Measurements from ENCODE around the gene TRAPPC10. TPM values are rescaled to one million over a fixed set of nuclear protein-coding genes. Genes with fewer than 3 reads are reported as not detected.

The TRAPPC10 gene
- total RNA-seq, 5 donors from 2014 or later (not counting 1 experiment from before 2014, with no cell fraction given): 82.5 to 144 (median 92.2) TPM

DNA sequence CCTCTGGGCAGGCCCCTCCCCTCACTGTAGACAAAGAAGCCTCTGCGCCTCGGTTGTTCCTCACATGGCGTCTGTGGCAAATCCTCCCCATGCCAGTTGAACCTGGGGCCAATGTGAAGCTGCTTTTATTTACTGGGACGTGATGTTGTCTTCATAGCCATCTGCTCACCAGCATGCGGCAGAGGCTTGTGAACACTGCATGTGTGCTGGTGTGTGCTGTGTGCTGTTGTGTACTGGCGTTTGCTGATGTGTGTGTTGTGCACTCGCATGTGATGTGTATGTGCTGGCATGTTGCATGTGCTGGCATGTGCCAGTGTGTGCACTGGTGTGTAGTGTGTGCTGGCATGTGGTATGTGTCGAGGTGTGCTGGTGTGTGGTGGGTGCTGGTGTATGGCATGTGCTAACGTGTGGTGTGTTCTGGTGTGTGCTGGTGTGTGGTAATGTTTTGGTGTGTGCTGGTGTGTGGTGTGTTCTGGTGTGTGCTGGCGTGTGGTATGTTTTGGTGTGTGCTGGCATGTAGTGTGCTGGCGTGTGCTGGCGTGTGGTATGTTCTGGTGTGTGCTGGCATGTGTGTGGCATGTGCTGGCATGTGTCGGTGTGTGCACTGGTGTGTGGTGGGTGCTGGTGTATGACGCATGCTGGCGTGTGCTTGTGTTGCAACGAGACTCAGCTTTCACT is 37.2 kb upstream of the TRAPPC10 start:
- no peaks in the 10 kb centered on the region for H3K27me3 Mint-ChIP-seq
- peaks cover 17% of the 10 kb centered on the region for H3K36me3 Mint-ChIP-seq
- H3K9me3 Mint-ChIP-seq: no peaks in the 10 kb centered on the region
- CTCF ChIA-PET: interaction anchor here (0.6 to 2.4 kb wide), 3 partner anchors 93 to 164 kb away, joined by 4 to 9 read pairs (median 8); no protein-coding TSS in a partner anchor
- no peak overlapping the region for H3K4me3 Mint-ChIP-seq
- POLR2A ChIA-PET: interaction anchor here in 1 of 2 donors (0.5 to 0.7 kb wide), 2 partner anchors 48 to 1503 kb away, joined by 3 to 6 read pairs; no protein-coding TSS in a partner anchor
- peaks cover 11 to 17% (median 13%) of the 10 kb centered on the region in 3 donors for H3K4me1 Mint-ChIP-seq
- Histone ChIP-seq H3K4me1 (ENCODE audit: control insufficient read depth in 1 of 2, extremely low read depth in 1 of 2, insufficient read depth in 2 of 2, low read length in 2 of 2) (peaks cover 0 to 7% of the 10 kb centered on the region in 2 experiments), H3K36me3 (ENCODE audit: control insufficient read depth in 2 of 2, extremely low read depth in 1 of 2, insufficient read depth in 1 of 2, low read length in 1 of 2) (peaks cover 9 to 31% of the 10 kb centered on the region in 2 donors), H3K4me3 (ENCODE audit: control insufficient read depth in 1 of 2, extremely low read depth in 1 of 2, low read length in 1 of 2) (no peak overlapping the region), H3K9me3 (no peaks in the 10 kb centered on the region), H3K27ac (ENCODE audit: low read length) (no peak overlapping the region), H3K27me3 (replicated peaks in 1 of 2; ENCODE audit: control insufficient read depth in 2 of 2, extremely low read depth in 1 of 2, insufficient read depth in 2 of 2, low read length in 1 of 2) (no peaks in the 10 kb centered on the region)
- peak in 1 of 35 experiments; percentile 11 for DNase-seq
- peak in 3 of 4 experiments; percentile 13 to 38 (median 21) for ATAC-seq (replicated peaks in 1 of 4)
- 90% methylated on average over 12 of the region's 16 CpGs for WGBS (ENCODE audit: insufficient coverage)
- no peak overlapping the region for H3K27ac Mint-ChIP-seq

DNA sequence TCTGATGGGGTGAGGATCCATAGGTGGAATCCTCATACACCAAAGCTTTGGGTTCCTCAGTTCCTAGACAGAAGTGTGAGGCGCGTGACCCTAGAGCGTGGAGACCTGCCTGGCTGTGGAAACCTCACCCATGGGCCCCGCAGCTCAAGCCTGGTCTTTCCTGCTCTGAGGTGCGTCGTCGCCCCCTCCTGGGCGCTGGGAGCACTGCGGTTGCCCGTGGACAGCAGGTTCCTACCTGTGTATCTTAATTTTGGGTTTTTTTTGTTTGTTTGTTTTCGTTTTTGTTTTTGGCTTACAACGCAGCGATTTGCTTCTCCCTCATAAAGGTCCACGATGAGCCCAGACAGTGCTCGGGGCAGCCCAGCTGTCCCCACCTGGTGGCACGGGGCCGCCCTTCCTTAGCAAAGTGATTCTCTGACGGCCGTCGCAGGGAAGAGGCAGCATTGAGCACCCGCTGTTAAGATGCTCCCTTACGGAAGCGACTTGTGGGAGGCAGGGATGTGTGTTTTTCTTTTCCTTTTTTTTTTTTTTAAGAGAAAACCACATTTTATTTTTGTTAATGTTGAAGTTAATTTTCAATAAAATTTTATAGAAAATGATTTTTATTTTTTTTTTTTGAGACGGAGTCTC is 36.5 kb upstream of the TRAPPC10 start:
- H3K4me1 ChIP-seq (ENCODE audit: control insufficient read depth in 1 of 2, extremely low read depth in 1 of 2, insufficient read depth in 2 of 2, low read length in 2 of 2): peaks cover 0 to 7% of the 10 kb centered on the region in 2 experiments
- DNase-seq (peak; percentile 61 to 88 (median 77)), ATAC-seq (replicated peaks in 1 of 4) (peak; percentile 92 to 93 (median 92))
- H3K27ac ChIP-seq (ENCODE audit: low read length): no peak overlapping the region
- H3K36me3 Mint-ChIP-seq: peaks cover 15% of the 10 kb centered on the region
- H3K9me3 ChIP-seq: no peaks in the 10 kb centered on the region
- no peak overlapping the region for H3K4me3 Mint-ChIP-seq
- H3K27ac Mint-ChIP-seq: no peak overlapping the region
- CTCF ChIA-PET: interaction anchor here (0.6 to 2.4 kb wide), 4 partner anchors 12 to 165 kb away, joined by 3 to 9 read pairs (median 6); no protein-coding TSS in a partner anchor
- WGBS (ENCODE audit: insufficient coverage): 7% methylated on average over 15 of the region's 24 CpGs
- no peaks in the 10 kb centered on the region for H3K9me3 Mint-ChIP-seq
- H3K27me3 ChIP-seq (replicated peaks in 1 of 2; ENCODE audit: control insufficient read depth in 2 of 2, extremely low read depth in 1 of 2, insufficient read depth in 2 of 2, low read length in 1 of 2): no peaks in the 10 kb centered on the region
- no peaks in the 10 kb centered on the region for H3K27me3 Mint-ChIP-seq
- POLR2A ChIA-PET: interaction anchor here in 1 of 2 donors (0.5 to 0.7 kb wide), 2 partner anchors 48 to 1503 kb away, joined by 3 to 6 read pairs; no protein-coding TSS in a partner anchor
- no peak overlapping the region for H3K4me3 ChIP-seq (ENCODE audit: control insufficient read depth in 1 of 2, extremely low read depth in 1 of 2, low read length in 1 of 2)
- peaks cover 13 to 30% of the 10 kb centered on the region in 2 donors for H3K36me3 ChIP-seq (ENCODE audit: control insufficient read depth in 2 of 2, extremely low read depth in 1 of 2, insufficient read depth in 1 of 2, low read length in 1 of 2)
- peaks cover 11 to 17% (median 13%) of the 10 kb centered on the region in 3 donors for H3K4me1 Mint-ChIP-seq

DNA sequence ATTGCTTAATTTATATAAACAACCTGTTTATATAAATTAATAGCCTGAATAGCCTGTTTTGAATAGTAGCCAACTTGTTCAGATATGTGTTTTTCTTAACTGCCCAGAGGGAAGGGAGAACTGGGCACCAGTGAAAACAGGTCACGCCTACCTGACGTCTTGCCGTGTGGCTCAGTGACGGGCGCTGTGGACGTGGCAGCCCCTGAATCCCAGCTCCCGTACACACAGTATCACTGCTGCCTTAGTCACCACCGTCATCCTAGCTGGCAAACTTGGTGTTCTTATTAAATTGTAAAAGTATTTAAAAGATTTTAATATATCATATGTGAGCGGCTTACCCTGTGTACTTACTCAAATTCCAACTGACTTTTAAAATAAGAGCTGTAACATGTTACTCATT is 35.4 kb upstream of the TRAPPC10 start:
- Histone ChIP-seq H3K4me1 (ENCODE audit: control insufficient read depth in 1 of 2, extremely low read depth in 1 of 2, insufficient read depth in 2 of 2, low read length in 2 of 2) (peaks cover 0 to 7% of the 10 kb centered on the region in 2 experiments), H3K4me3 (ENCODE audit: control insufficient read depth in 1 of 2, extremely low read depth in 1 of 2, low read length in 1 of 2) (no peak overlapping the region), H3K27me3 (replicated peaks in 1 of 2; ENCODE audit: control insufficient read depth in 2 of 2, extremely low read depth in 1 of 2, insufficient read depth in 2 of 2, low read length in 1 of 2) (no peaks in the 10 kb centered on the region), H3K27ac (ENCODE audit: low read length) (no peak overlapping the region), H3K36me3 (ENCODE audit: control insufficient read depth in 2 of 2, extremely low read depth in 1 of 2, insufficient read depth in 1 of 2, low read length in 1 of 2) (peaks cover 14 to 30% of the 10 kb centered on the region in 2 donors), H3K9me3 (no peaks in the 10 kb centered on the region)
- 83% methylated on average over 1 of the region's 9 CpGs for WGBS (ENCODE audit: insufficient coverage)
- Mint-ChIP-seq H3K9me3 (no peaks in the 10 kb centered on the region), H3K4me3 (no peak overlapping the region), H3K27ac (no peak overlapping the region), H3K27me3 (no peaks in the 10 kb centered on the region), H3K36me3 (peaks cover 8% of the 10 kb centered on the region), H3K4me1 (peaks cover 11 to 17% (median 13%) of the 10 kb centered on the region in 3 donors)
- ATAC-seq (replicated peaks in 1 of 4) (no peak), DNase-seq (no peak)
- CTCF ChIA-PET: interaction anchor here (0.6 to 2.4 kb wide), 4 partner anchors 10 to 166 kb away, joined by 3 to 8 read pairs (median 4); no protein-coding TSS in a partner anchor
- POLR2A ChIA-PET: no interaction called here

DNA sequence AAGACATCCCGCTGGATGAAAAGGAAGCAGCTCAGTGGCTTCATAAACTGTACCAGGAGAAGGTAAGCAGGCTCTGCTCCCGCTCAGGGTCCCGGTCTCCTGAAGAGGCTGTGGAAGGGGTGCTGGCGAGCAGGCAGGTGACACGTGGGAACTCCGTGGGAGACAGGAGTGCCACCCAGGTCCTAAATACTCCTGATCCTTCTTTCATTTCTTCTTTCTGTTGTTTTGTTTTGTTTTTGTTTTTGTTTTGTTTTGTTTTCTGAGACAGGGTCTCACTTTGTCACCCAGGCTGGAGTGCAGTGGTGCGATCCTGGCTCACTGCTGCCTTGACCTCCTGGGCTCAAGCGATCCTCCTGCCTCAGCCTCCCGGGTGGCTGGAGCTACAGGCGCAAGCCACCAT is 34.0 kb upstream of the TRAPPC10 start:
- DNase-seq: no peak
- no peak overlapping the region for H3K4me3 Mint-ChIP-seq
- 100% methylated on average over 1 of the region's 10 CpGs for WGBS (ENCODE audit: insufficient coverage)
- H3K36me3 Mint-ChIP-seq: peaks cover 9% of the 10 kb centered on the region
- H3K9me3 Mint-ChIP-seq: no peaks in the 10 kb centered on the region
- CTCF ChIA-PET: no interaction called here
- no peak for ATAC-seq (replicated peaks in 1 of 4)
- Histone ChIP-seq H3K4me3 (ENCODE audit: control insufficient read depth in 1 of 2, extremely low read depth in 1 of 2, low read length in 1 of 2) (no peak overlapping the region), H3K9me3 (no peaks in the 10 kb centered on the region), H3K36me3 (ENCODE audit: control insufficient read depth in 2 of 2, extremely low read depth in 1 of 2, insufficient read depth in 1 of 2, low read length in 1 of 2) (peaks cover 10 to 30% of the 10 kb centered on the region in 2 donors), H3K27ac (ENCODE audit: low read length) (no peak overlapping the region), H3K27me3 (replicated peaks in 1 of 2; ENCODE audit: control insufficient read depth in 2 of 2, extremely low read depth in 1 of 2, insufficient read depth in 2 of 2, low read length in 1 of 2) (no peaks in the 10 kb centered on the region), H3K4me1 (ENCODE audit: control insufficient read depth in 1 of 2, extremely low read depth in 1 of 2, insufficient read depth in 2 of 2, low read length in 2 of 2) (peaks cover 0 to 8% of the 10 kb centered on the region in 2 experiments)
- H3K27me3 Mint-ChIP-seq: no peaks in the 10 kb centered on the region
- peaks cover 11 to 17% (median 15%) of the 10 kb centered on the region in 3 donors for H3K4me1 Mint-ChIP-seq
- H3K27ac Mint-ChIP-seq: no peak overlapping the region
- POLR2A ChIA-PET: no interaction called here

DNA sequence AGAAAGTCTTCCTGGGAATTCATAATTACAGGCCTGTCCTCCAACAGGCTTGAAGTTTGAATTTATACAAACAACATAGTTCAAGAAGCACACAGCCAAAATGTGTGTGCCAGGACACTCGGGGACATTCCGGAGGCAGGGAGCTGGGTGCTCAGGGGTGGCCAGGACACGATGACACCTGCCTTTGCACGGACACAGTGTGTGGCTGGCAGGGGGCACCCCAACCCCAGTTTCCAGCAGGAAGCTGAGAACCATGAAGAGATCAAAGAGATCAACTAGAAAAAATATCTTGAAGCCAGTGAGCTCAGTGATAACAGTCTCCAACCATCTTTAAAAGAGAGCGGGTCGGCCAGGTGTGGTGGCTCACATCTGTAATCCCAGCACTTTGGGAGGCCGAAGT is 32.5 kb upstream of the TRAPPC10 start:
- ChIA-PET CTCF (no interaction called here), POLR2A (no interaction called here)
- DNase-seq: peak in 1 of 35 experiments; percentile 23
- H3K4me1 ChIP-seq (ENCODE audit: control insufficient read depth in 1 of 2, extremely low read depth in 1 of 2, insufficient read depth in 2 of 2, low read length in 2 of 2): peaks cover 0 to 13% of the 10 kb centered on the region in 2 experiments
- H3K27ac Mint-ChIP-seq: no peak overlapping the region
- no peak for ATAC-seq (replicated peaks in 1 of 4)
- 100% methylated on average over 7 of the region's 7 CpGs for WGBS (ENCODE audit: insufficient coverage)
- no peak overlapping the region for H3K4me3 ChIP-seq (ENCODE audit: control insufficient read depth in 1 of 2, extremely low read depth in 1 of 2, low read length in 1 of 2)
- H3K27me3 ChIP-seq (replicated peaks in 1 of 2; ENCODE audit: control insufficient read depth in 2 of 2, extremely low read depth in 1 of 2, insufficient read depth in 2 of 2, low read length in 1 of 2): no peaks in the 10 kb centered on the region
- no peak overlapping the region for H3K27ac ChIP-seq (ENCODE audit: low read length)
- no peak overlapping the region for H3K4me3 Mint-ChIP-seq
- peaks cover 8 to 16% (median 11%) of the 10 kb centered on the region in 3 donors for H3K4me1 Mint-ChIP-seq
- H3K9me3 ChIP-seq: no peaks in the 10 kb centered on the region
- peaks cover 9% of the 10 kb centered on the region for H3K36me3 Mint-ChIP-seq
- H3K27me3 Mint-ChIP-seq: no peaks in the 10 kb centered on the region
- no peaks in the 10 kb centered on the region for H3K9me3 Mint-ChIP-seq
- H3K36me3 ChIP-seq (ENCODE audit: control insufficient read depth in 2 of 2, extremely low read depth in 1 of 2, insufficient read depth in 1 of 2, low read length in 1 of 2): peaks cover 10 to 31% of the 10 kb centered on the region in 2 donors

DNA sequence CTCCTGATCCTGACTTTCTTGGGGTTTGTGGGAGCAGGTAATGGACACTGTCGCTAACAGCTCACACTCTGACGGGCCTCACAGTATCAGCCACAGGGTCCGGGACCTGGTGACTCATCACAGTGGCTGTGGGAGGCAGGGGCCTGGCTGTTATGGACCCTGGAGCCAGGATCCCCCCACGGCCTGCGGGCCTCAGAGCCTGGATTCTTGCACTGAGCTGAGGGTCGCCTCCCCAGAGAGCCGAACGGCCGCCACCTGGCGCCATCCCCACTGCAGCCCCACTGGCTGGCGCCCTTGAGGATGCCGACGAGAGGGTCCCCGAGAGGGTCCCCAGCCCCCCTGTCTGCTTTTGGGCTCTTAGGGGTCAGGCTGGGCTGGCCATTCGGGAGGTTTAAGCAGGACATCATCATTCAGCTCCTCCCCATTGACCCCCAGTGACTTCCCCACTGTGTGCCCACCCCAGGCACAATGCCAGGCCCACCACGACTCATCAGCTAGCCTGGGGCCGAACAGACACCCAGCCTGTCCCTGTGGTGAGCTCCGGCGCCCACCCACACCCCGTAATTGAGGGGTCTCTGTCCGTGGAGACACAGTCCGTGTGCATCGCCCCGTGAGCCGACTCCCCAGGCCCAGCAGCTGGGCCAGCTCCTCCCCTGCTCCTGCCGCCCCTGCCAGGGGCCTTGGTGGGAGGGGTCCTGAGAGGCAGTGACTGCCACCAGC is 30.8 kb upstream of the TRAPPC10 start:
- POLR2A ChIA-PET: interaction anchor here (0.5 to 0.6 kb wide), 2 partner anchors 60 to 338 kb away, joined by 3 to 4 read pairs; no protein-coding TSS in a partner anchor
- 96% methylated on average over 26 of the region's 26 CpGs for WGBS (ENCODE audit: insufficient coverage)
- H3K36me3 ChIP-seq (ENCODE audit: control insufficient read depth in 2 of 2, extremely low read depth in 1 of 2, insufficient read depth in 1 of 2, low read length in 1 of 2): peaks cover 10 to 31% of the 10 kb centered on the region in 2 donors
- peaks cover 2 to 14% of the 10 kb centered on the region in 2 experiments for H3K4me1 ChIP-seq (ENCODE audit: control insufficient read depth in 1 of 2, extremely low read depth in 1 of 2, insufficient read depth in 2 of 2, low read length in 2 of 2)
- H3K9me3 Mint-ChIP-seq: no peaks in the 10 kb centered on the region
- ATAC-seq (replicated peaks in 1 of 4) (no peak), DNase-seq (no peak)
- no peak overlapping the region for H3K4me3 ChIP-seq (ENCODE audit: control insufficient read depth in 1 of 2, extremely low read depth in 1 of 2, low read length in 1 of 2)
- CTCF ChIA-PET: interaction anchor here in 1 of 2 donors (0.6 kb wide), 1 partner anchor 42 kb away, joined by 3 read pairs; no protein-coding TSS in a partner anchor
- no peak overlapping the region for H3K4me3 Mint-ChIP-seq
- peaks cover 12 to 17% (median 15%) of the 10 kb centered on the region in 3 donors for H3K4me1 Mint-ChIP-seq
- no peak overlapping the region for H3K27ac ChIP-seq (ENCODE audit: low read length)
- H3K27ac Mint-ChIP-seq: no peak overlapping the region
- H3K27me3 Mint-ChIP-seq: no peaks in the 10 kb centered on the region
- H3K27me3 ChIP-seq (replicated peaks in 1 of 2; ENCODE audit: control insufficient read depth in 2 of 2, extremely low read depth in 1 of 2, insufficient read depth in 2 of 2, low read length in 1 of 2): no peaks in the 10 kb centered on the region
- H3K9me3 ChIP-seq: no peaks in the 10 kb centered on the region
- peaks cover 9% of the 10 kb centered on the region for H3K36me3 Mint-ChIP-seq

Data from T-cell (primary cell).